Measurements from ENCODE around the gene PSMD11.

GRCh38 chr17:32470405-32471167 is 26.3 kb downstream of the PSMD11 start:
- TF ChIP-seq CTCF (IDR thresholded peaks at IDR 0.05) (no peak), POLR2A (IDR thresholded peaks at IDR 0.05) (no peak)

Measured in uterus (tissue), 2 donors.